Caco-2 (cell line): Measurements from ENCODE around the gene GDI2. TPM values are rescaled to one million over a fixed set of nuclear protein-coding genes. Genes with fewer than 3 reads are reported as not detected.
"Not testable (repeated sequence)": the region's sequence is repeated elsewhere in the genome, so short reads cannot be mapped to it uniquely, and the experiment has no call there.

Experiments
- BruUV-seq: library from RNA; stranded (reverse); fragments of 400-500 nt; replicated peaks from 2 replicates; lab custom pipeline; 2021; lab: Mats Ljungman, UMichigan
- CTCF ChIA-PET: fragments of 300-600 bp; sonication (Branson Sonifier 250); formaldehyde crosslinking; loops from one replicate; lab custom pipeline; 2022; ENCODE audit warnings: antibody characterized with exemption; lab: Charles Lee
- POLR2A ChIA-PET: fragments of 300-600 bp; sonication (Branson Sonifier 250); formaldehyde crosslinking; loops from one replicate; lab custom pipeline; 2022; ENCODE audit warnings: antibody characterized with exemption; lab: Charles Lee
- DNase-seq, 2 experiments: peaks; one replicate each; pipeline versions ENCODE4 v3.0.0 to v3.0.0-alpha.2; 2020 to 2022
- H3K27me3 ChIP-seq: replicated peaks from 2 replicates; pipeline ENCODE4 v1.6.0; 2011; ENCODE audit warnings: low read length; ENCODE audit not compliant: control insufficient read depth, insufficient read depth
- H3K36me3 ChIP-seq: 2 replicates; pipeline ENCODE4 v1.5.1; 2011; ENCODE audit warnings: low read length; ENCODE audit not compliant: control insufficient read depth, insufficient read depth
- H3K4me1 ChIP-seq: fragments of 250-450 bp; sonication (Bioruptor Pico); 2 replicates; pipeline ENCODE4 v1.5.1; 2020; ENCODE audit warnings: mild to moderate bottlenecking
- H3K4me3 ChIP-seq: 2 replicates; pipeline ENCODE4 v1.5.1; 2011; ENCODE audit warnings: low read depth, mild to moderate bottlenecking, control low read depth, low read length
- H3K9me3 ChIP-seq: fragments of 250-450 bp; sonication (Bioruptor Pico); 2 replicates; pipeline ENCODE4 v1.5.1; 2020; ENCODE audit warnings: mild to moderate bottlenecking, moderate library complexity
- H3K27ac Mint-ChIP-seq: one replicate; pipeline ENCODE4 v1.8.0; 2022; ENCODE audit warnings: mixed read lengths; ENCODE audit not compliant: unreplicated experiment
- H3K27me3 Mint-ChIP-seq: one replicate; pipeline ENCODE4 v1.8.0; 2022; ENCODE audit warnings: mixed read lengths; ENCODE audit not compliant: insufficient read depth, unreplicated experiment
- H3K36me3 Mint-ChIP-seq: one replicate; pipeline ENCODE4 v1.8.0; 2022; ENCODE audit warnings: mild to moderate bottlenecking, mixed read lengths; ENCODE audit not compliant: insufficient read depth, unreplicated experiment
- H3K4me1 Mint-ChIP-seq: one replicate; pipeline ENCODE4 v1.8.0; 2022; ENCODE audit warnings: low read depth, mixed read lengths; ENCODE audit not compliant: unreplicated experiment
- H3K4me3 Mint-ChIP-seq: one replicate; pipeline ENCODE4 v1.8.0; 2022; ENCODE audit warnings: mild to moderate bottlenecking, moderate library complexity, mixed read lengths; ENCODE audit not compliant: unreplicated experiment
- H3K9me3 Mint-ChIP-seq: one replicate; pipeline ENCODE4 v1.8.0; 2022; ENCODE audit warnings: mixed read lengths; ENCODE audit not compliant: unreplicated experiment
- intact Hi-C: fragments of 100-400 bp; cut with micrococcal nuclease; formaldehyde crosslinking; loops from one replicate; pipeline ENCODE4 v1.10.0; 2022; ENCODE audit not compliant: unreplicated experiment
- total RNA-seq: library from RNA; stranded (reverse); gene quantifications from 2 replicates; pipeline ENCODE4 v1.2.3, GENCODE V29; 2022
- TF ChIP-seq, protein P1 (sequence below), 2 experiments: fragments of 200-600 bp in 1 of 2; IDR thresholded peaks; 1 replicate in 1 of 2; 2 replicates in 1 of 2; pipeline versions ENCODE4 v1.5.1 to v1.8.0; 2011 to 2022; ENCODE audit warnings: antibody characterized with exemption in 1 of 2, control low read depth in 1 of 2, inconsistent platforms in 1 of 2, low read depth in 1 of 2, low read length in 1 of 2, mild to moderate bottlenecking in 1 of 2, moderate library complexity in 1 of 2; ENCODE audit not compliant: insufficient read depth in 1 of 2, severe bottlenecking in 1 of 2, unreplicated experiment in 1 of 2

The GDI2 gene
- total RNA-seq, 1 experiment from 2014 or later: 446 TPM

DNA sequence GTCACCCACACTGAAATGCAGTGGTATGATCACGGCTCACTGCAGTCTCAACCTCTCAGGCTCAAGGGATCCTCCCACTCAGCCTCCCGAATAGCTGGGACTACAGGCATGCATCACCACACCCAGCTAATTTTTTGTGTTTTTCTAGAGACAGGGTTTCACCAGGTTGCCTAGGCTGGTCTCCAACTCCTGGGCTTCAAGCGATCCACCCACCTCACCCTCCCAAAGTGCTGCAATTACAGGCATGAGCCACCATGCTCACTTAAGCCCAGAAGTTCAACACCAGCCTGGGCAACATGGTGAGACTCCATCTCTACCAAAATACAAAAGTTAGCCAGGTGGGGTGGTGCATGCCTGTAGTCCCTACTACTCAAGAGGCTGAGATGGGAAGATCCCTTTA, 33.5 kb downstream of the GDI2 start:
- intact Hi-C loops: no loop called here
- H3K4me3 Mint-ChIP-seq: no peak overlapping the region
- no peaks in the 10 kb centered on the region for H3K9me3 ChIP-seq
- no peaks in the 10 kb centered on the region for H3K4me1 ChIP-seq
- H3K4me1 Mint-ChIP-seq: peaks cover 7% of the 10 kb centered on the region
- peaks cover 95% of the 10 kb centered on the region for H3K36me3 Mint-ChIP-seq
- no TSS peak for BruUV-seq
- H3K9me3 Mint-ChIP-seq: no peaks in the 10 kb centered on the region
- DNase-seq: no peak
- peaks cover 1% of the 10 kb centered on the region for H3K36me3 ChIP-seq
- no peaks in the 10 kb centered on the region for H3K27me3 Mint-ChIP-seq
- POLR2A ChIA-PET: no interaction called here
- TF ChIP-seq, protein P1, sequence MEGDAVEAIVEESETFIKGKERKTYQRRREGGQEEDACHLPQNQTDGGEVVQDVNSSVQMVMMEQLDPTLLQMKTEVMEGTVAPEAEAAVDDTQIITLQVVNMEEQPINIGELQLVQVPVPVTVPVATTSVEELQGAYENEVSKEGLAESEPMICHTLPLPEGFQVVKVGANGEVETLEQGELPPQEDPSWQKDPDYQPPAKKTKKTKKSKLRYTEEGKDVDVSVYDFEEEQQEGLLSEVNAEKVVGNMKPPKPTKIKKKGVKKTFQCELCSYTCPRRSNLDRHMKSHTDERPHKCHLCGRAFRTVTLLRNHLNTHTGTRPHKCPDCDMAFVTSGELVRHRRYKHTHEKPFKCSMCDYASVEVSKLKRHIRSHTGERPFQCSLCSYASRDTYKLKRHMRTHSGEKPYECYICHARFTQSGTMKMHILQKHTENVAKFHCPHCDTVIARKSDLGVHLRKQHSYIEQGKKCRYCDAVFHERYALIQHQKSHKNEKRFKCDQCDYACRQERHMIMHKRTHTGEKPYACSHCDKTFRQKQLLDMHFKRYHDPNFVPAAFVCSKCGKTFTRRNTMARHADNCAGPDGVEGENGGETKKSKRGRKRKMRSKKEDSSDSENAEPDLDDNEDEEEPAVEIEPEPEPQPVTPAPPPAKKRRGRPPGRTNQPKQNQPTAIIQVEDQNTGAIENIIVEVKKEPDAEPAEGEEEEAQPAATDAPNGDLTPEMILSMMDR (IDR thresholded peaks at IDR 0.05; ENCODE audit: insufficient read depth in 1 of 2, low read depth in 1 of 2, low read length in 1 of 2, severe bottlenecking in 1 of 2, unreplicated experiment in 1 of 2): no peak
- CTCF ChIA-PET: no interaction called here
- no peak overlapping the region for H3K27ac Mint-ChIP-seq
- H3K27me3 ChIP-seq: no peaks in the 10 kb centered on the region
- no peak overlapping the region for H3K4me3 ChIP-seq

DNA sequence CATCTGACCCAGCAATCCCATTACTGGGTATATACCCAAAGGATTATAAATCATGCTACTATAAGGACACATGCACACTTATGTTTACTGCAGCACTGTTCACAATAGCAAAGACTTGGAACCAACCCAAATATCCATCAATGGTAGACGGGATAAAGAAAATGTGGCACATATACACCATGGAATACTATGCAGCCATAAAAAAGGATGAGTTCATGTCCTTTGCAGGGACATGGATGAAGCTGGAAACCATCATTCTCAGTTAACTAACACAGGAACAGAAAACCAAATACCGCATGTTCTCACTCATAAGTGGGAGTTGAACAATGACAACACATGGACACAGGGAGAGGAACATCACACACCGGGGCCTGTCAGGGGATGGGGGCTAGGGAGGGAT, 35.5 kb downstream of the GDI2 start:
- H3K9me3 Mint-ChIP-seq, H3K36me3 ChIP-seq, POLR2A ChIA-PET, H3K27ac Mint-ChIP-seq, DNase-seq, intact Hi-C loops, H3K4me1 ChIP-seq, H3K4me3 ChIP-seq, H3K27me3 ChIP-seq, H3K4me3 Mint-ChIP-seq, H3K27me3 Mint-ChIP-seq, BruUV-seq, H3K9me3 ChIP-seq, H3K4me1 Mint-ChIP-seq, CTCF ChIA-PET: not testable (repeated sequence)
- peaks cover 94% of the 10 kb centered on the region for H3K36me3 Mint-ChIP-seq

DNA sequence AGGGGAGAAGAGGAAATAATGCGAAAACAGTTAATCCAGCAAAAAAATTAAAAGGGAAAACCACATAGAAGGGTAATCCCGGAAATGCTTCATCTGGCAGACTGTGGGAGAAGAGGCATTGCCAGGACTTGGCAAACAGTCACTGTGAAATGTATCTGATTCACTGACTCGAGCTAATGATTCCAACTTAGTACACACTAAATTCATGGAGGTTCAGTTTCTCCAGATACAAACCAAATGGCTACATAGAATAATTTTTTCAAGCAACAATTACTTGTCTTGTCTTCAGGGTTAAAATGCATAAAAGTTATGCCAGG, 36.4 kb downstream of the GDI2 start:
- no TSS peak for BruUV-seq
- H3K9me3 ChIP-seq: no peaks in the 10 kb centered on the region
- no peaks in the 10 kb centered on the region for H3K4me1 ChIP-seq
- no peak overlapping the region for H3K4me3 ChIP-seq
- H3K4me3 Mint-ChIP-seq: no peak overlapping the region
- peaks cover 94% of the 10 kb centered on the region for H3K36me3 Mint-ChIP-seq
- no peaks in the 10 kb centered on the region for H3K27me3 Mint-ChIP-seq
- no peak for DNase-seq
- CTCF ChIA-PET: interaction anchor here (0.7 kb wide), 2 partner anchors 85 to 108 kb away, joined by 3 read pairs; no protein-coding TSS in a partner anchor
- POLR2A ChIA-PET: interaction anchor here (0.6 kb wide), 1 partner anchor 18 kb away, joined by 3 read pairs; no protein-coding TSS in a partner anchor
- no peaks in the 10 kb centered on the region for H3K9me3 Mint-ChIP-seq
- H3K36me3 ChIP-seq: no peaks in the 10 kb centered on the region; the same call in 1 of the 2 replicates
- no peaks in the 10 kb centered on the region for H3K27me3 ChIP-seq
- no peak overlapping the region for H3K27ac Mint-ChIP-seq
- TF ChIP-seq, protein P1 (IDR thresholded peaks at IDR 0.05; ENCODE audit: insufficient read depth in 1 of 2, low read depth in 1 of 2, low read length in 1 of 2, severe bottlenecking in 1 of 2, unreplicated experiment in 1 of 2): no peak
- peaks cover 7% of the 10 kb centered on the region for H3K4me1 Mint-ChIP-seq
- intact Hi-C loops: no loop called here
